ENCODE measurements around the gene EIF4E3. TPM values are rescaled to one million over a fixed set of nuclear protein-coding genes. Genes with fewer than 3 reads are reported as not detected.

Gene EIF4E3
- polyA plus RNA-seq, 1 of the 3 experiments (the other 2 are of a cell fraction) = 0.67 TPM

- H2AFZ ChIP-seq (ENCODE audit: low read depth) = no peak overlapping the region
- CTCF ChIA-PET = interaction anchor here (2.5 kb wide), 1 partner anchor 10 kb away, joined by 14 read pairs; no protein-coding TSS in a partner anchor
These were observed 23.9 kb downstream of the EIF4E3 start for GRCh38 chr3:71701251-71701762.

More at GRCh38 chr3:71701251-71701762, 23.9 kb downstream of the EIF4E3 start:
- no peak overlapping the region for H3K27ac ChIP-seq (ENCODE audit: low read depth in 2 of 2, low read length in 1 of 2)
- no peaks in the 10 kb centered on the region for H3K79me2 ChIP-seq (ENCODE audit: insufficient read depth)
- H3K4me2 ChIP-seq = no peak overlapping the region
- no peaks in the 10 kb centered on the region for H3K27me3 ChIP-seq (ENCODE audit: insufficient read depth)
- POLR2A ChIA-PET = no interaction called here
- H3K9ac ChIP-seq = no peak overlapping the region
- WGBS (ENCODE audit: low lambda C conversion rate) = 77% methylated on average over 3 of the region's 3 CpGs
- no peaks in the 10 kb centered on the region for H3K4me1 ChIP-seq (ENCODE audit: control insufficient read depth in 1 of 2, insufficient read depth in 2 of 2, low read depth in 1 of 2, low read length in 1 of 2)
- no peak for DNase-seq
- H3K9me2 ChIP-seq = no peaks in the 10 kb centered on the region
- H3K36me3 ChIP-seq (replicated peaks in 1 of 2; ENCODE audit: control insufficient read depth in 1 of 2, insufficient read depth in 2 of 2, low read length in 1 of 2) = no peaks in the 10 kb centered on the region
- no peaks in the 10 kb centered on the region for H3F3A ChIP-seq (replicated peaks; ENCODE audit: insufficient read depth)
- H3K4me3 ChIP-seq (ENCODE audit: low read depth in 2 of 2, low read length in 1 of 2) = no peak overlapping the region
- no peaks in the 10 kb centered on the region for H4K20me1 ChIP-seq (ENCODE audit: insufficient read depth)
- TF ChIP-seq IRF3 (IDR thresholded peaks at IDR 0.05; ENCODE audit: low read depth, low read length) = no peak
- TF ChIP-seq FOSL2 (IDR thresholded peaks at IDR 0.05; ENCODE audit: borderline replicate concordance, low read depth) = no peak
- no peak for TF ChIP-seq FOXM1 (IDR thresholded peaks at IDR 0.05; ENCODE audit: low read depth)
- TF ChIP-seq RXRA (IDR thresholded peaks at IDR 0.05; ENCODE audit: borderline replicate concordance, low read depth) = no peak
- no peak for TF ChIP-seq POLR2AphosphoS5 (IDR thresholded peaks at IDR 0.05; ENCODE audit: low read depth, low read length)
- no peak for TF ChIP-seq RFX5 (IDR thresholded peaks at IDR 0.05; ENCODE audit: low read length)
- TF ChIP-seq CTCF (IDR thresholded peaks at IDR 0.05) = no peak
- TF ChIP-seq ZBTB33 (IDR thresholded peaks at IDR 0.05; ENCODE audit: borderline replicate concordance, low read depth) = no peak
- no peak for TF ChIP-seq TCF12 (IDR thresholded peaks at IDR 0.05)
- TF ChIP-seq MEF2A (IDR thresholded peaks at IDR 0.05; ENCODE audit: borderline replicate concordance, low read depth) = no peak
- TF ChIP-seq NRF1 (IDR thresholded peaks at IDR 0.05; ENCODE audit: low read depth, low read length) = no peak
- H3K9me3 ChIP-seq = no peaks in the 10 kb centered on the region

All from SK-N-SH (cell line).